CD8-positive, alpha-beta memory T cell (primary cell): ENCODE measurements around the gene INF2. TPM values are rescaled to one million over a fixed set of nuclear protein-coding genes. Genes with fewer than 3 reads are reported as not detected.

ENCODE experiments used
- CTCF ChIA-PET: fragments of 350-600 bp; sonication (Branson Sonifier 250); formaldehyde crosslinking; loops from one replicate; lab custom pipeline; 2021; ENCODE audit warnings: antibody characterized with exemption; lab: Charles Lee
- POLR2A ChIA-PET: fragments of 350-600 bp; sonication (Branson Sonifier 250); formaldehyde crosslinking; loops from one replicate; lab custom pipeline; 2021; ENCODE audit warnings: antibody characterized with exemption; lab: Charles Lee
- DNase-seq, 5 donors: peaks; one replicate each; pipeline versions ENCODE4 v3.0.0 to v3.0.0-alpha.2; 2020 to 2022; ENCODE audit warnings: mixed read lengths in 1 of 5
- H3K27ac ChIP-seq: one replicate; pipeline ENCODE4 v1.7.0; 2013; ENCODE audit warnings: low read depth, mild to moderate bottlenecking, low read length, moderate library complexity
- H3K27me3 ChIP-seq: 2 replicates; pipeline ENCODE4 v1.7.0; 2013; ENCODE audit warnings: low read length, mild to moderate bottlenecking; ENCODE audit not compliant: insufficient read depth, poor library complexity, severe bottlenecking
- H3K36me3 ChIP-seq: 2 replicates; pipeline ENCODE4 v1.7.0; 2013; ENCODE audit warnings: mild to moderate bottlenecking, low read length, moderate library complexity; ENCODE audit not compliant: insufficient read depth
- H3K4me1 ChIP-seq: 2 replicates; pipeline ENCODE4 v1.7.0; 2013; ENCODE audit warnings: mild to moderate bottlenecking, low read length, moderate library complexity; ENCODE audit not compliant: insufficient read depth
- H3K4me3 ChIP-seq: 2 replicates; pipeline ENCODE4 v1.7.0; 2013; ENCODE audit warnings: mild to moderate bottlenecking, low read length
- H3K9me3 ChIP-seq: 2 replicates; pipeline ENCODE4 v1.7.0; 2013; ENCODE audit warnings: mild to moderate bottlenecking, low read length
- H3K27ac Mint-ChIP-seq, 8 donors: one replicate each; pipeline ENCODE4 v1.8.0; 2020 to 2021; ENCODE audit warnings: mixed read lengths in 8 of 8, mild to moderate bottlenecking in 6 of 8, inconsistent platforms in 3 of 8, moderate library complexity in 3 of 8
- H3K27me3 Mint-ChIP-seq, 2 donors: one replicate each; pipeline ENCODE4 v1.8.0; 2020 to 2021; ENCODE audit warnings: mixed read lengths in 2 of 2, mild to moderate bottlenecking in 1 of 2, moderate library complexity in 1 of 2
- H3K36me3 Mint-ChIP-seq, 3 donors: one replicate each; pipeline ENCODE4 v1.8.0; 2020 to 2021; ENCODE audit warnings: mixed read lengths in 3 of 3, inconsistent platforms in 1 of 3, mild to moderate bottlenecking in 1 of 3
- H3K4me1 Mint-ChIP-seq, 3 donors: one replicate each; pipeline ENCODE4 v1.8.0; 2020 to 2021; ENCODE audit warnings: mixed read lengths in 3 of 3, inconsistent platforms in 1 of 3, mild to moderate bottlenecking in 1 of 3
- H3K4me3 Mint-ChIP-seq, 7 donors: one replicate each; pipeline ENCODE4 v1.8.0; 2020 to 2021; ENCODE audit warnings: mixed read lengths in 7 of 7, mild to moderate bottlenecking in 6 of 7, moderate library complexity in 4 of 7, inconsistent platforms in 2 of 7
- H3K9me3 Mint-ChIP-seq, 5 donors: one replicate each; pipeline ENCODE4 v1.8.0; 2020 to 2022; ENCODE audit warnings: mixed read lengths in 5 of 5, mild to moderate bottlenecking in 3 of 5, moderate library complexity in 2 of 5, inconsistent platforms in 1 of 5
- polyA plus RNA-seq: library from polyadenylated mRNA; unstranded; fragments of 300-500 nt; fragmentation: Illumina TruSeq; gene quantifications from one replicate; pipeline ENCODE4 v1.2.3, GENCODE V29; 2021
- total RNA-seq, 2 experiments: library from RNA; stranded (reverse); gene quantifications; one replicate each; pipeline ENCODE4 v1.2.3, GENCODE V29; 2021

The INF2 gene
- total and polyA plus RNA-seq, 3 experiments from 2014 or later: 4.6 to 56.3 (median 55.9) TPM

- DNase-seq: no peak
- H3K36me3 Mint-ChIP-seq: peaks cover 0 to 22% (median 4%) of the 10 kb centered on the region in 3 donors
- Histone ChIP-seq H3K9me3 (no peaks in the 10 kb centered on the region), H3K36me3 (peaks cover 5% of the 10 kb centered on the region), H3K27ac (no peak overlapping the region), H3K4me1 (no peaks in the 10 kb centered on the region), H3K27me3 (no peaks in the 10 kb centered on the region), H3K4me3 (no peak overlapping the region)
- no peaks in the 10 kb centered on the region for H3K27me3 Mint-ChIP-seq
- peaks cover 0 to 3% (median 0%) of the 10 kb centered on the region in 5 donors for H3K9me3 Mint-ChIP-seq
- CTCF ChIA-PET: interaction anchor here (1.3 kb wide), 2 partner anchors 10 to 48 kb away, joined by 3 read pairs; partner anchors contain the start of gene ADSS1
- H3K4me3 Mint-ChIP-seq: no peak overlapping the region
- H3K27ac Mint-ChIP-seq: no peak overlapping the region
- POLR2A ChIA-PET: no interaction called here
- peaks cover 0 to 3% (median 3%) of the 10 kb centered on the region in 3 donors for H3K4me1 Mint-ChIP-seq
Measured at GRCh38 chr14:104712881-104713734, 23.7 kb downstream of the INF2 start.

DNA sequence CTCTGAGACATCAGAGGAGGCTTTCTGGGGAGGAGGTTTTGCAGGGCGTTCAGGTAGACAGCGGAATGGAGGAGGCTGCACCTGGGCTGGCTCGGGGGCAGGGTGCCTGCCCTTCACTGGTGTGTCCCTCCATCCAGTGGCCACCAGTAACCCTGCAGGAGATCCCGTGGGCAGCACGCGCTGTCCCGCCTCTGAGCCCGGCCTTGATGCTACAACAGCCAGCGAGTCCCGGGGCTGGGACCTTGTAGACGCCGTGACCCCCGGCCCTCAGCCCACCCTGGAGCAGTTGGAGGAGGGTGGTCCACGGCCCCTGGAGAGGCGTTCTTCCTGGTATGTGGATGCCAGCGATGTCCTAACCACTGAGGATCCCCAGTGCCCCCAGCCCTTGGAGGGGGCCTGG is 24.6 kb downstream of the INF2 start:
- no peaks in the 10 kb centered on the region for H3K27me3 Mint-ChIP-seq
- ChIA-PET CTCF (no interaction called here), POLR2A (no interaction called here)
- peaks cover 0 to 22% (median 4%) of the 10 kb centered on the region in 3 donors for H3K36me3 Mint-ChIP-seq
- H3K9me3 Mint-ChIP-seq: peaks cover 0 to 3% (median 0%) of the 10 kb centered on the region in 5 donors
- Histone ChIP-seq H3K36me3 (peaks cover 5% of the 10 kb centered on the region), H3K4me1 (no peaks in the 10 kb centered on the region), H3K9me3 (no peaks in the 10 kb centered on the region), H3K27ac (no peak overlapping the region), H3K4me3 (no peak overlapping the region), H3K27me3 (no peaks in the 10 kb centered on the region)
- H3K4me1 Mint-ChIP-seq: peaks cover 0 to 1% (median 0%) of the 10 kb centered on the region in 3 donors
- no peak overlapping the region for H3K4me3 Mint-ChIP-seq
- no peak overlapping the region for H3K27ac Mint-ChIP-seq
- DNase-seq: no peak

- H3K27me3 Mint-ChIP-seq: no peaks in the 10 kb centered on the region
Measured at GRCh38 chr14:104714681-104715080, 25.3 kb downstream of the INF2 start.

GRCh38 chr14:104715416-104715815 is 26.0 kb downstream of the INF2 start:
- DNase-seq: no peak
- no peak overlapping the region for H3K4me3 ChIP-seq
- Mint-ChIP-seq H3K9me3 (no peaks in the 10 kb centered on the region), H3K4me1 (peaks cover 0 to 1% (median 0%) of the 10 kb centered on the region in 3 donors), H3K27me3 (no peaks in the 10 kb centered on the region), H3K4me3 (no peak overlapping the region), H3K36me3 (peaks cover 0 to 20% (median 1%) of the 10 kb centered on the region in 3 donors), H3K27ac (no peak overlapping the region)
- no peaks in the 10 kb centered on the region for H3K4me1 ChIP-seq
- no peak overlapping the region for H3K27ac ChIP-seq
- ChIA-PET POLR2A (no interaction called here), CTCF (interaction anchor here (1.4 kb wide), 1 partner anchor 50 kb away, joined by 4 read pairs; no protein-coding TSS in a partner anchor)
- H3K27me3 ChIP-seq: no peaks in the 10 kb centered on the region
- peaks cover 3% of the 10 kb centered on the region for H3K36me3 ChIP-seq
- H3K9me3 ChIP-seq: no peaks in the 10 kb centered on the region

More at GRCh38 chr14:104714681-104715080, 25.3 kb downstream of the INF2 start:
- Histone ChIP-seq H3K36me3 (peaks cover 5% of the 10 kb centered on the region), H3K4me1 (no peaks in the 10 kb centered on the region), H3K4me3 (no peak overlapping the region), H3K27ac (no peak overlapping the region), H3K9me3 (no peaks in the 10 kb centered on the region), H3K27me3 (no peaks in the 10 kb centered on the region)
- Mint-ChIP-seq H3K4me3 (no peak overlapping the region), H3K9me3 (peaks cover 0 to 3% (median 0%) of the 10 kb centered on the region in 5 donors), H3K36me3 (peaks cover 0 to 22% (median 4%) of the 10 kb centered on the region in 3 donors), H3K27ac (no peak overlapping the region), H3K4me1 (peaks cover 0 to 1% (median 0%) of the 10 kb centered on the region in 3 donors)
- no peak for DNase-seq
- POLR2A ChIA-PET: no interaction called here
- CTCF ChIA-PET: no interaction called here

DNA sequence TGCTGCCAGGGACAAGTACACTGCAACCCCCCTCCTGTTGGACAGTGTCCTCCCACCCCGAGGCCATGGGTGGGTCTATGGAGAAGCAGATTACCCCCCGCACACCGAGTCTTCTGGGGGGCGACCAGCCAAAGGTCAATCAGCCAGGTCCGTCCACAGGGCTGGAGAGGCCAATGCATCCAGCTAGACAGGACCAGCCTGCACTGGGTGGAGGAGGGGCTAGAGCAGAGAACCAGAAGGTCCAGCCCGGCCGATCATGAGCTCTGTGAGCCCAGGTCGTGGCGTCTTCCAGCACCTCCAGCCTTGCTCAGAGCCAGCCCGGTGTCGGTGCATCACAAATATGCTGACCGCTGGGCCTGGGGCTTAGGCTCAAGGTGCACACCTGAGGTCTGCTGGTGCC is 26.5 kb downstream of the INF2 start:
- POLR2A ChIA-PET: no interaction called here
- Histone ChIP-seq H3K27me3 (no peaks in the 10 kb centered on the region), H3K36me3 (no peaks in the 10 kb centered on the region), H3K4me1 (no peaks in the 10 kb centered on the region), H3K27ac (no peak overlapping the region), H3K4me3 (no peak overlapping the region), H3K9me3 (no peaks in the 10 kb centered on the region)
- DNase-seq: no peak
- no peaks in the 10 kb centered on the region for H3K9me3 Mint-ChIP-seq
- H3K27ac Mint-ChIP-seq: no peak overlapping the region
- H3K4me1 Mint-ChIP-seq: peaks cover 0 to 1% (median 0%) of the 10 kb centered on the region in 3 donors
- H3K4me3 Mint-ChIP-seq: no peak overlapping the region
- H3K27me3 Mint-ChIP-seq: no peaks in the 10 kb centered on the region
- peaks cover 0 to 19% (median 1%) of the 10 kb centered on the region in 3 donors for H3K36me3 Mint-ChIP-seq
- CTCF ChIA-PET: interaction anchor here (1.4 kb wide), 1 partner anchor 50 kb away, joined by 4 read pairs; no protein-coding TSS in a partner anchor

DNA sequence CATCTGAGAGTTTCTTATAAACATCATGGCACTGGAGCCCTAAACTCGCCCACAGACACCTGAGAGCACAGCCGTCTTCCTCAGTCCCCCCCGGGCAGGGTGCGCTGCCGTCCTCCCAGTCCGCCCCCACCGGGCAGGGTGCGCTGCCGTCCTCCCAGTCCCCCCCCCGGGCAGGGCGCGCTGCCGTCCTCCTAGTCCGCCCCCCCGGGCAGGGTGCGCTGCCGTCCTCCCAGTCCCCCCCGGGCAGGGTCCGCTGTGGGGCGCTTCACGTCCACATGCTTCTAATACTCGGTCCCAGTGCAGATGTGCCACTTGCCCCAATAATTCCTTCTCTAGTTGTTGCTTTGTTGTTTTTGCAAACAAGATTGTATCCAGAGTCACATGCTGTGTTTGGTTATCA is 27.7 kb downstream of the INF2 start:
- H3K9me3 ChIP-seq: no peaks in the 10 kb centered on the region
- no peak overlapping the region for H3K4me3 ChIP-seq
- Mint-ChIP-seq H3K36me3 (peaks cover 0 to 17% (median 1%) of the 10 kb centered on the region in 3 donors), H3K4me3 (no peak overlapping the region), H3K27me3 (no peaks in the 10 kb centered on the region), H3K9me3 (no peaks in the 10 kb centered on the region), H3K4me1 (peaks cover 0 to 1% (median 0%) of the 10 kb centered on the region in 3 donors), H3K27ac (no peak overlapping the region)
- no peaks in the 10 kb centered on the region for H3K27me3 ChIP-seq
- POLR2A ChIA-PET: no interaction called here
- CTCF ChIA-PET: no interaction called here
- no peak overlapping the region for H3K27ac ChIP-seq
- DNase-seq: no peak
- H3K36me3 ChIP-seq: no peaks in the 10 kb centered on the region
- no peaks in the 10 kb centered on the region for H3K4me1 ChIP-seq

DNA sequence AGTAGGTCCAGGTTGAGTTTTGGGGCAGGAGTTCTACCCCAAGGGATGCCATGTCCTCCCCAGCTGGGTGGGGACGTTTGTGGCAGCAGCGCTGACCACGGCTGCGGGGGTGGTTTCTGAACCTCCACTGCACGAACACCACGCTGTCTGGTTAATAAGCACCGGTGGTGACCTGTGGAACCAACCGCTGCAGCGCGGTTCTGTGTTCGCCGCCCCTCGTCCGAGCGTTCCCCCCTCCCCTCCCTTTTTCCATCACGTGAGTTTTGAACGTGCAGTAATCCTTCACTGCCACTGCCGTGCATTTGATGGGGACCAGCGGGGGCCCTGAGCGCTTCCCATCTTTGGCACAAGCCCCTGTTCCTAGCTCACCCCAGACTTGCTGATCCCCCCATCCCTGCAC is 28.2 kb downstream of the INF2 start:
- no peaks in the 10 kb centered on the region for H3K27me3 Mint-ChIP-seq
- no peak for DNase-seq
- no peak overlapping the region for H3K4me3 ChIP-seq
- H3K4me1 Mint-ChIP-seq: peaks cover 0 to 1% (median 0%) of the 10 kb centered on the region in 3 donors
- H3K4me1 ChIP-seq: no peaks in the 10 kb centered on the region
- CTCF ChIA-PET: no interaction called here
- H3K4me3 Mint-ChIP-seq: no peak overlapping the region
- H3K36me3 Mint-ChIP-seq: peaks cover 0 to 17% (median 1%) of the 10 kb centered on the region in 3 donors
- H3K9me3 ChIP-seq: no peaks in the 10 kb centered on the region
- H3K27me3 ChIP-seq: no peaks in the 10 kb centered on the region
- H3K9me3 Mint-ChIP-seq: no peaks in the 10 kb centered on the region
- POLR2A ChIA-PET: no interaction called here
- no peak overlapping the region for H3K27ac Mint-ChIP-seq
- no peak overlapping the region for H3K27ac ChIP-seq
- no peaks in the 10 kb centered on the region for H3K36me3 ChIP-seq

DNA sequence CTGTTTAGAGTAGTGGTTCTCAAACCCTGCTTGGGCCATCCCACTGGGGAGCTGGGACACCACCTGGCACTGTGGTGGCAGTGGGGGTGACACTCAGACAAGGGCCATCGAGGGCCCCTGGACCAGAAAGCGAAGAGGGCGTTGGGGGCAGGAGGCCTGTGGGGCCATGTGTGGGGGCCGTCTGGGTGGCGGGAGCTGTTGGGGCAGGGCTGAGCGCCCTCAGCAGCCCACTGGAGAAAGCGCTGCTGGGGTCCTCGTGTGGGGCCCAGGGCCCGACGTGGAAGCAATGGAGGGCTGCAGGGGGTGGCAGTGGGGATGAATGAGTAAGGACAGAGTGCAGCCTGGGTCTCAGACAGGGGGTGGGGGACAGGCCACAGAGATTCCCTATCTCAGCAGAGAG is 28.7 kb downstream of the INF2 start:
- DNase-seq: no peak
- POLR2A ChIA-PET: no interaction called here

More for the DNA sequence above, 28.7 kb downstream of the INF2 start:
- CTCF ChIA-PET: no interaction called here
- peaks cover 0 to 17% (median 1%) of the 10 kb centered on the region in 3 donors for H3K36me3 Mint-ChIP-seq
- H3K27me3 Mint-ChIP-seq: no peaks in the 10 kb centered on the region
- peak overlapping the region in 1 of 8 donors; percentile 59 for H3K27ac Mint-ChIP-seq
- no peaks in the 10 kb centered on the region for H3K9me3 Mint-ChIP-seq
- Histone ChIP-seq H3K4me1 (no peaks in the 10 kb centered on the region), H3K4me3 (no peak overlapping the region), H3K9me3 (no peaks in the 10 kb centered on the region), H3K36me3 (no peaks in the 10 kb centered on the region), H3K27me3 (no peaks in the 10 kb centered on the region), H3K27ac (no peak overlapping the region)
- peaks cover 0 to 1% (median 0%) of the 10 kb centered on the region in 3 donors for H3K4me1 Mint-ChIP-seq
- no peak overlapping the region for H3K4me3 Mint-ChIP-seq
